ENCODE data around the gene KIF26B. TPM values are rescaled to one million over a fixed set of nuclear protein-coding genes. Genes with fewer than 3 reads are reported as not detected.

KIF26B gene
- total and polyA plus RNA-seq, 2 experiments from 2014 or later: 0.03 to 0.76 TPM

DNA sequence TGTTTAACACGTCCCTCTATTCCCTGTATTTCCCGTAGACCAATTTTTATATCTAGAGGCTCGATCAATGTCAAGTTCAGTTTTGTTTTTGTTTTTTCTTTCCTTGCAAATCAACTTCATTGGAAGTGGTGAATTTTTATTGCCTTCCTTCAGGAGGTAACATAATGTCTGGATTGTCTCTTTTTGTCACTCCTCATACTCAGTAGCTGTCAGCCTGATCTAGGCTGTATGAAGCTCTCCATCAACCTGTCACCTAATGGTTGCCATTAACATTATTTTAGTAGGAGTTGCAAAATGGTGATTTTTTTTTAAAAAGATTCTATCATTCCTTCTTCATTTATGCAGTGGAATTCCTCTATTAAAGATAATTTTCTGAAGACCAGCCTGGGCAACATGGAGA lies 49.7 kb upstream of the KIF26B start:
- no peak for DNase-seq (ENCODE audit: low spot score)
- ATAC-seq: no peak
- no peaks in the 10 kb centered on the region for H3K27me3 ChIP-seq (ENCODE audit: insufficient read depth)
- Mint-ChIP-seq H3K27ac (no peak overlapping the region), H3K4me3 (no peak overlapping the region), H3K4me1 (peaks cover 15% of the 10 kb centered on the region), H3K9me3 (peaks cover 9% of the 10 kb centered on the region), H3K36me3 (ENCODE audit: low read depth) (peaks cover 7% of the 10 kb centered on the region; the same call in 2 of the 3 replicates), H3K27me3 (ENCODE audit: insufficient read depth, low read depth, poor library complexity) (no peaks in the 10 kb centered on the region)
- no peaks in the 10 kb centered on the region; the same call in 1 of the 2 replicates for H3K4me1 ChIP-seq (ENCODE audit: insufficient read depth)
- no peaks in the 10 kb centered on the region for H4K20me1 ChIP-seq (replicated peaks; ENCODE audit: insufficient read depth)
- TF ChIP-seq EZH2phosphoT487 (IDR thresholded peaks at IDR 0.05; ENCODE audit: unreplicated experiment): no peak
- no peak for TF ChIP-seq NANOG (IDR thresholded peaks at IDR 0.05; ENCODE audit: borderline replicate concordance)
- no peak for TF ChIP-seq ZNF331 (CRISPR knock-in tag; IDR thresholded peaks at IDR 0.05; ENCODE audit: low read depth)
- TF ChIP-seq, protein P1, sequence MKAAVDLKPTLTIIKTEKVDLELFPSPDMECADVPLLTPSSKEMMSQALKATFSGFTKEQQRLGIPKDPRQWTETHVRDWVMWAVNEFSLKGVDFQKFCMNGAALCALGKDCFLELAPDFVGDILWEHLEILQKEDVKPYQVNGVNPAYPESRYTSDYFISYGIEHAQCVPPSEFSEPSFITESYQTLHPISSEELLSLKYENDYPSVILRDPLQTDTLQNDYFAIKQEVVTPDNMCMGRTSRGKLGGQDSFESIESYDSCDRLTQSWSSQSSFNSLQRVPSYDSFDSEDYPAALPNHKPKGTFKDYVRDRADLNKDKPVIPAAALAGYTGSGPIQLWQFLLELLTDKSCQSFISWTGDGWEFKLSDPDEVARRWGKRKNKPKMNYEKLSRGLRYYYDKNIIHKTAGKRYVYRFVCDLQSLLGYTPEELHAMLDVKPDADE (IDR thresholded peaks at IDR 0.05): no peak
- TF ChIP-seq EZH2 (IDR thresholded peaks at IDR 0.05; ENCODE audit: low read depth, unreplicated experiment): no peak
- TF ChIP-seq, protein P2, sequence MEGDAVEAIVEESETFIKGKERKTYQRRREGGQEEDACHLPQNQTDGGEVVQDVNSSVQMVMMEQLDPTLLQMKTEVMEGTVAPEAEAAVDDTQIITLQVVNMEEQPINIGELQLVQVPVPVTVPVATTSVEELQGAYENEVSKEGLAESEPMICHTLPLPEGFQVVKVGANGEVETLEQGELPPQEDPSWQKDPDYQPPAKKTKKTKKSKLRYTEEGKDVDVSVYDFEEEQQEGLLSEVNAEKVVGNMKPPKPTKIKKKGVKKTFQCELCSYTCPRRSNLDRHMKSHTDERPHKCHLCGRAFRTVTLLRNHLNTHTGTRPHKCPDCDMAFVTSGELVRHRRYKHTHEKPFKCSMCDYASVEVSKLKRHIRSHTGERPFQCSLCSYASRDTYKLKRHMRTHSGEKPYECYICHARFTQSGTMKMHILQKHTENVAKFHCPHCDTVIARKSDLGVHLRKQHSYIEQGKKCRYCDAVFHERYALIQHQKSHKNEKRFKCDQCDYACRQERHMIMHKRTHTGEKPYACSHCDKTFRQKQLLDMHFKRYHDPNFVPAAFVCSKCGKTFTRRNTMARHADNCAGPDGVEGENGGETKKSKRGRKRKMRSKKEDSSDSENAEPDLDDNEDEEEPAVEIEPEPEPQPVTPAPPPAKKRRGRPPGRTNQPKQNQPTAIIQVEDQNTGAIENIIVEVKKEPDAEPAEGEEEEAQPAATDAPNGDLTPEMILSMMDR (conservative IDR thresholded peaks at IDR 0.05; ENCODE audit: low read depth in 2 of 2): no peak
- no peak for TF ChIP-seq POLR2AphosphoS5 (IDR thresholded peaks at IDR 0.05; ENCODE audit: low read depth)
- no peak for TF ChIP-seq ZNF114 (CRISPR knock-in tag; IDR thresholded peaks at IDR 0.05)
- TF ChIP-seq, protein P3, sequence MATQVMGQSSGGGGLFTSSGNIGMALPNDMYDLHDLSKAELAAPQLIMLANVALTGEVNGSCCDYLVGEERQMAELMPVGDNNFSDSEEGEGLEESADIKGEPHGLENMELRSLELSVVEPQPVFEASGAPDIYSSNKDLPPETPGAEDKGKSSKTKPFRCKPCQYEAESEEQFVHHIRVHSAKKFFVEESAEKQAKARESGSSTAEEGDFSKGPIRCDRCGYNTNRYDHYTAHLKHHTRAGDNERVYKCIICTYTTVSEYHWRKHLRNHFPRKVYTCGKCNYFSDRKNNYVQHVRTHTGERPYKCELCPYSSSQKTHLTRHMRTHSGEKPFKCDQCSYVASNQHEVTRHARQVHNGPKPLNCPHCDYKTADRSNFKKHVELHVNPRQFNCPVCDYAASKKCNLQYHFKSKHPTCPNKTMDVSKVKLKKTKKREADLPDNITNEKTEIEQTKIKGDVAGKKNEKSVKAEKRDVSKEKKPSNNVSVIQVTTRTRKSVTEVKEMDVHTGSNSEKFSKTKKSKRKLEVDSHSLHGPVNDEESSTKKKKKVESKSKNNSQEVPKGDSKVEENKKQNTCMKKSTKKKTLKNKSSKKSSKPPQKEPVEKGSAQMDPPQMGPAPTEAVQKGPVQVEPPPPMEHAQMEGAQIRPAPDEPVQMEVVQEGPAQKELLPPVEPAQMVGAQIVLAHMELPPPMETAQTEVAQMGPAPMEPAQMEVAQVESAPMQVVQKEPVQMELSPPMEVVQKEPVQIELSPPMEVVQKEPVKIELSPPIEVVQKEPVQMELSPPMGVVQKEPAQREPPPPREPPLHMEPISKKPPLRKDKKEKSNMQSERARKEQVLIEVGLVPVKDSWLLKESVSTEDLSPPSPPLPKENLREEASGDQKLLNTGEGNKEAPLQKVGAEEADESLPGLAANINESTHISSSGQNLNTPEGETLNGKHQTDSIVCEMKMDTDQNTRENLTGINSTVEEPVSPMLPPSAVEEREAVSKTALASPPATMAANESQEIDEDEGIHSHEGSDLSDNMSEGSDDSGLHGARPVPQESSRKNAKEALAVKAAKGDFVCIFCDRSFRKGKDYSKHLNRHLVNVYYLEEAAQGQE (IDR thresholded peaks at IDR 0.05; ENCODE audit: unreplicated experiment): no peak
- TF ChIP-seq, protein P4, sequence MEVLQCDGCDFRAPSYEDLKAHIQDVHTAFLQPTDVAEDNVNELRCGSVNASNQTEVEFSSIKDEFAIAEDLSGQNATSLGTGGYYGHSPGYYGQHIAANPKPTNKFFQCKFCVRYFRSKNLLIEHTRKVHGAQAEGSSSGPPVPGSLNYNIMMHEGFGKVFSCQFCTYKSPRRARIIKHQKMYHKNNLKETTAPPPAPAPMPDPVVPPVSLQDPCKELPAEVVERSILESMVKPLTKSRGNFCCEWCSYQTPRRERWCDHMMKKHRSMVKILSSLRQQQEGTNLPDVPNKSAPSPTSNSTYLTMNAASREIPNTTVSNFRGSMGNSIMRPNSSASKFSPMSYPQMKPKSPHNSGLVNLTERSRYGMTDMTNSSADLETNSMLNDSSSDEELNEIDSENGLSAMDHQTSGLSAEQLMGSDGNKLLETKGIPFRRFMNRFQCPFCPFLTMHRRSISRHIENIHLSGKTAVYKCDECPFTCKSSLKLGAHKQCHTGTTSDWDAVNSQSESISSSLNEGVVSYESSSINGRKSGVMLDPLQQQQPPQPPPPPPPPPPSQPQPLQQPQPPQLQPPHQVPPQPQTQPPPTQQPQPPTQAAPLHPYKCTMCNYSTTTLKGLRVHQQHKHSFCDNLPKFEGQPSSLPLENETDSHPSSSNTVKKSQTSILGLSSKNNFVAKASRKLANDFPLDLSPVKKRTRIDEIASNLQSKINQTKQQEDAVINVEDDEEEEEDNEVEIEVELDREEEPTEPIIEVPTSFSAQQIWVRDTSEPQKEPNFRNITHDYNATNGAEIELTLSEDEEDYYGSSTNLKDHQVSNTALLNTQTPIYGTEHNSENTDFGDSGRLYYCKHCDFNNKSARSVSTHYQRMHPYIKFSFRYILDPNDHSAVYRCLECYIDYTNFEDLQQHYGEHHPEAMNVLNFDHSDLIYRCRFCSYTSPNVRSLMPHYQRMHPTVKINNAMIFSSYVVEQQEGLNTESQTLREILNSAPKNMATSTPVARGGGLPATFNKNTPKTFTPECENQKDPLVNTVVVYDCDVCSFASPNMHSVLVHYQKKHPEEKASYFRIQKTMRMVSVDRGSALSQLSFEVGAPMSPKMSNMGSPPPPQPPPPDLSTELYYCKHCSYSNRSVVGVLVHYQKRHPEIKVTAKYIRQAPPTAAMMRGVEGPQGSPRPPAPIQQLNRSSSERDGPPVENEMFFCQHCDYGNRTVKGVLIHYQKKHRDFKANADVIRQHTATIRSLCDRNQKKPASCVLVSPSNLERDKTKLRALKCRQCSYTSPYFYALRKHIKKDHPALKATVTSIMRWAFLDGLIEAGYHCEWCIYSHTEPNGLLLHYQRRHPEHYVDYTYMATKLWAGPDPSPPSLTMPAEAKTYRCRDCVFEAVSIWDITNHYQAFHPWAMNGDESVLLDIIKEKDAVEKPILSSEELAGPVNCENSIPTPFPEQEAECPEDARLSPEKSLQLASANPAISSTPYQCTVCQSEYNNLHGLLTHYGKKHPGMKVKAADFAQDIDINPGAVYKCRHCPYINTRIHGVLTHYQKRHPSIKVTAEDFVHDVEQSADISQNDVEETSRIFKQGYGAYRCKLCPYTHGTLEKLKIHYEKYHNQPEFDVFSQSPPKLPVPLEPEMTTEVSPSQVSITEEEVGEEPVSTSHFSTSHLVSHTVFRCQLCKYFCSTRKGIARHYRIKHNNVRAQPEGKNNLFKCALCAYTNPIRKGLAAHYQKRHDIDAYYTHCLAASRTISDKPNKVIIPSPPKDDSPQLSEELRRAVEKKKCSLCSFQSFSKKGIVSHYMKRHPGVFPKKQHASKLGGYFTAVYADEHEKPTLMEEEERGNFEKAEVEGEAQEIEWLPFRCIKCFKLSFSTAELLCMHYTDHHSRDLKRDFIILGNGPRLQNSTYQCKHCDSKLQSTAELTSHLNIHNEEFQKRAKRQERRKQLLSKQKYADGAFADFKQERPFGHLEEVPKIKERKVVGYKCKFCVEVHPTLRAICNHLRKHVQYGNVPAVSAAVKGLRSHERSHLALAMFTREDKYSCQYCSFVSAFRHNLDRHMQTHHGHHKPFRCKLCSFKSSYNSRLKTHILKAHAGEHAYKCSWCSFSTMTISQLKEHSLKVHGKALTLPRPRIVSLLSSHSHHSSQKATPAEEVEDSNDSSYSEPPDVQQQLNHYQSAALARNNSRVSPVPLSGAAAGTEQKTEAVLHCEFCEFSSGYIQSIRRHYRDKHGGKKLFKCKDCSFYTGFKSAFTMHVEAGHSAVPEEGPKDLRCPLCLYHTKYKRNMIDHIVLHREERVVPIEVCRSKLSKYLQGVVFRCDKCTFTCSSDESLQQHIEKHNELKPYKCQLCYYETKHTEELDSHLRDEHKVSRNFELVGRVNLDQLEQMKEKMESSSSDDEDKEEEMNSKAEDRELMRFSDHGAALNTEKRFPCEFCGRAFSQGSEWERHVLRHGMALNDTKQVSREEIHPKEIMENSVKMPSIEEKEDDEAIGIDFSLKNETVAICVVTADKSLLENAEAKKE (CRISPR knock-in tag; IDR thresholded peaks at IDR 0.05): no peak
- TF ChIP-seq JUNB (IDR thresholded peaks at IDR 0.05; ENCODE audit: unreplicated experiment): no peak
- TF ChIP-seq STAT1 (IDR thresholded peaks at IDR 0.05; ENCODE audit: unreplicated experiment): no peak
- TF ChIP-seq CREB1 (CRISPR knock-in tag; IDR thresholded peaks at IDR 0.05; ENCODE audit: low read depth): no peak
- no peak overlapping the region for H3K4me2 ChIP-seq
- no peak overlapping the region for H3K4me3 ChIP-seq
- no peaks in the 10 kb centered on the region for H3K9me2 ChIP-seq (ENCODE audit: insufficient read depth)
- no peak overlapping the region for H3K27ac ChIP-seq (ENCODE audit: low read depth)
- no peak overlapping the region for H2AFZ ChIP-seq
- H3K79me2 ChIP-seq (replicated peaks; ENCODE audit: insufficient read depth): no peaks in the 10 kb centered on the region
- H3F3A ChIP-seq (replicated peaks; ENCODE audit: low read depth): no peaks in the 10 kb centered on the region
- no peaks in the 10 kb centered on the region for H3K36me3 ChIP-seq (ENCODE audit: insufficient read depth)
